Fibroblast of lung (primary cell): Measurements from ENCODE around the gene CAVIN1. TPM values are rescaled to one million over a fixed set of nuclear protein-coding genes. Genes with fewer than 3 reads are reported as not detected.
A peak's percentile ranks its signal among the peaks of the same experiment; 100 is the strongest.

Source experiments
- DNase-seq, 2 donors: peaks; one replicate each; pipeline versions ENCODE4 v3.0.0 to v3.0.0-alpha.2; 2010; ENCODE audit warnings: low read depth in 2 of 2
- H2AFZ ChIP-seq: 2 replicates; pipeline ENCODE4 v1.5.1; 2012; ENCODE audit warnings: low read length, control low read depth, inconsistent platforms
- H3K27ac ChIP-seq: 2 replicates; pipeline ENCODE4 v1.5.1; 2011; ENCODE audit warnings: low read length, control low read depth; ENCODE audit not compliant: insufficient read depth
- H3K27me3 ChIP-seq: 2 replicates; pipeline ENCODE4 v1.5.1; 2011; ENCODE audit warnings: mild to moderate bottlenecking, low read length; ENCODE audit not compliant: control insufficient read depth, insufficient read depth
- H3K36me3 ChIP-seq: 2 replicates; pipeline ENCODE4 v1.5.1; 2011; ENCODE audit warnings: low read length; ENCODE audit not compliant: control insufficient read depth, insufficient read depth
- H3K4me1 ChIP-seq: 2 replicates; pipeline ENCODE4 v1.5.1; 2011; ENCODE audit warnings: low read length; ENCODE audit not compliant: control insufficient read depth, insufficient read depth; ENCODE audit errors: extremely low read depth
- H3K4me2 ChIP-seq: 2 replicates; pipeline ENCODE4 v1.5.1; 2011; ENCODE audit warnings: low read length, control low read depth; ENCODE audit not compliant: insufficient read depth; ENCODE audit errors: extremely low read depth
- H3K4me3 ChIP-seq, 4 experiments: fragments of 200-600 bp in 1 of 4; sonication (generic) in 1 of 4; replicated peaks in 1 of 4; 2 replicates each; pipeline ENCODE4 v1.5.1; 2011 to 2016; ENCODE audit warnings: low read length in 4 of 4, low read depth in 3 of 4, mild to moderate bottlenecking in 3 of 4, control low read depth in 2 of 4, inconsistent platforms in 1 of 4, mixed read lengths in 1 of 4; ENCODE audit not compliant: insufficient read depth in 1 of 4; ENCODE audit errors: control extremely low read depth in 1 of 4
- H3K79me2 ChIP-seq: 2 replicates; pipeline ENCODE4 v1.5.1; 2012; ENCODE audit warnings: mild to moderate bottlenecking, low read length, inconsistent platforms; ENCODE audit not compliant: control insufficient read depth, insufficient read depth
- H3K9ac ChIP-seq: 2 replicates; pipeline ENCODE4 v1.5.1; 2011; ENCODE audit warnings: mild to moderate bottlenecking, low read length, control low read depth; ENCODE audit not compliant: insufficient read depth
- H3K9me3 ChIP-seq: 2 replicates; pipeline ENCODE4 v1.5.1; 2012; ENCODE audit warnings: low read depth, low read length; ENCODE audit not compliant: control insufficient read depth, insufficient read depth
- H4K20me1 ChIP-seq: 2 replicates; pipeline ENCODE4 v1.5.1; 2011; ENCODE audit warnings: low read length; ENCODE audit not compliant: control insufficient read depth, insufficient read depth; ENCODE audit errors: extremely low read depth
- EZH2 ChIP-seq: IDR thresholded peaks from 2 replicates; pipeline ENCODE4 v1.5.1; 2012; ENCODE audit warnings: low read length, control low read depth, mild to moderate bottlenecking; ENCODE audit errors: missing control alignments
- polyA plus RNA-seq, 2 donors: library from polyadenylated mRNA; depleted of rRNA in 1 of 2; stranded (reverse) in 1 of 2; unstranded in 1 of 2; fragments of >200 nt; gene quantifications; 2 replicates each; pipeline ENCODE4 v1.2.1, GENCODE V29; 2011 to 2012; ENCODE audit warnings: missing spikeins in 1 of 2
- total RNA-seq: library from RNA; depleted of rRNA; stranded (reverse); fragments of >200 nt; gene quantifications from 2 replicates; pipeline ENCODE4 v1.2.1, GENCODE V29; 2014
- TF ChIP-seq, protein P1 (sequence below), 2 donors: IDR thresholded peaks in 1 of 2; conservative IDR thresholded peaks in 1 of 2; 1 replicate in 1 of 2; 2 replicates in 1 of 2; pipeline ENCODE4 v1.5.1; 2011 to 2012; ENCODE audit warnings: low read length in 2 of 2, control low read depth in 1 of 2, inconsistent platforms in 1 of 2, low read depth in 1 of 2, mild to moderate bottlenecking in 1 of 2

CAVIN1 gene
- total and polyA plus RNA-seq, 2 donors (not counting 1 experiment from before 2014, with no cell fraction given), result 372 to 490 TPM

DNA sequence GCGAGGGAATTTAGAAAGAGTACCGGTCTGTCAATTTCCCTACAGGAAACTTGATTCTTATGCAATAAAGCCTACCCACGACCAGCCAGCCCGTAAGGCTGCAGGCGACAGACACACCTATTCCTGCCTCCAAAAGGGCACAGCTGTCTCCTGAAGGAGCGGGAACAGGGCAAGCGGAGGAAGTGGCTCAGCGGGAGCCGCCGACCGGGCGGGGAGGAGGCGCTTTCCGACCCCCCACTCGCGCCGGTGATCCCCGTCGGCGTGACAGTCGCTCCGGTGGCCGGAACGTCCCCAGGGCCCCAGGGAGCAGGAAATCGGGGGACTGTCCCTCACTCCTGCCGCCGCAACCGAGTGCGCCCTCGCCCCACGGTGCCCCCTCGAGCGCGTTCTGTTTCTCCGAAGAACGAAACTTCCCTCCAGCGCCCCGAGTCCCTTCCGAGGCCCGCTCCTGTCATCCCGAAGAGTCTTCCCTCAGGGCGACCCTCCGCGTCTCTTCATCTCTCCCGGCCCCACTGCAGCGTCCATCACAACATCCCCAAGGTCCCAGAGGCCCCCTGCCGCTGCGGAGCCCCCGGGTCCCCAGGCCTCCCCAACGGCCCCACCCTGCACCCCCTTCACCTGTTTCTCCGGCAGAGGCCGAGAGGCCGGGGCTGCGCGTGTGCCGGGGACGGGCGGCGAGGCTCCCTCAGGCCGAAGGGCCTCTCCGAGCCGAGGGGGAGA is 35.2 kb downstream of the CAVIN1 start:
- H2AFZ ChIP-seq, result no peak overlapping the region
- peak overlapping the region; percentile 98 for H3K4me2 ChIP-seq
- H3K36me3 ChIP-seq, result no peaks in the 10 kb centered on the region
- H3K9ac ChIP-seq, result peak overlapping the region; percentile 98
- no peaks in the 10 kb centered on the region for H3K27me3 ChIP-seq
- peak in 1 of 2 donors; percentile 33 for DNase-seq
- H3K4me1 ChIP-seq, result peaks cover 16% of the 10 kb centered on the region
- peaks cover 48% of the 10 kb centered on the region for H3K79me2 ChIP-seq
- no peaks in the 10 kb centered on the region for H4K20me1 ChIP-seq
- H3K27ac ChIP-seq, result peak overlapping the region; percentile 100
- H3K4me3 ChIP-seq, result peak overlapping the region; percentile 81 to 99 (median 92)
- H3K9me3 ChIP-seq, result no peaks in the 10 kb centered on the region
- no peak for TF ChIP-seq EZH2
- TF ChIP-seq, protein P1, sequence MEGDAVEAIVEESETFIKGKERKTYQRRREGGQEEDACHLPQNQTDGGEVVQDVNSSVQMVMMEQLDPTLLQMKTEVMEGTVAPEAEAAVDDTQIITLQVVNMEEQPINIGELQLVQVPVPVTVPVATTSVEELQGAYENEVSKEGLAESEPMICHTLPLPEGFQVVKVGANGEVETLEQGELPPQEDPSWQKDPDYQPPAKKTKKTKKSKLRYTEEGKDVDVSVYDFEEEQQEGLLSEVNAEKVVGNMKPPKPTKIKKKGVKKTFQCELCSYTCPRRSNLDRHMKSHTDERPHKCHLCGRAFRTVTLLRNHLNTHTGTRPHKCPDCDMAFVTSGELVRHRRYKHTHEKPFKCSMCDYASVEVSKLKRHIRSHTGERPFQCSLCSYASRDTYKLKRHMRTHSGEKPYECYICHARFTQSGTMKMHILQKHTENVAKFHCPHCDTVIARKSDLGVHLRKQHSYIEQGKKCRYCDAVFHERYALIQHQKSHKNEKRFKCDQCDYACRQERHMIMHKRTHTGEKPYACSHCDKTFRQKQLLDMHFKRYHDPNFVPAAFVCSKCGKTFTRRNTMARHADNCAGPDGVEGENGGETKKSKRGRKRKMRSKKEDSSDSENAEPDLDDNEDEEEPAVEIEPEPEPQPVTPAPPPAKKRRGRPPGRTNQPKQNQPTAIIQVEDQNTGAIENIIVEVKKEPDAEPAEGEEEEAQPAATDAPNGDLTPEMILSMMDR (conservative IDR thresholded peaks at IDR 0.05 in 1 of 2, IDR thresholded peaks at IDR 0.05 in 1 of 2; ENCODE audit: low read depth in 1 of 2, low read length in 2 of 2), result no peak

DNA sequence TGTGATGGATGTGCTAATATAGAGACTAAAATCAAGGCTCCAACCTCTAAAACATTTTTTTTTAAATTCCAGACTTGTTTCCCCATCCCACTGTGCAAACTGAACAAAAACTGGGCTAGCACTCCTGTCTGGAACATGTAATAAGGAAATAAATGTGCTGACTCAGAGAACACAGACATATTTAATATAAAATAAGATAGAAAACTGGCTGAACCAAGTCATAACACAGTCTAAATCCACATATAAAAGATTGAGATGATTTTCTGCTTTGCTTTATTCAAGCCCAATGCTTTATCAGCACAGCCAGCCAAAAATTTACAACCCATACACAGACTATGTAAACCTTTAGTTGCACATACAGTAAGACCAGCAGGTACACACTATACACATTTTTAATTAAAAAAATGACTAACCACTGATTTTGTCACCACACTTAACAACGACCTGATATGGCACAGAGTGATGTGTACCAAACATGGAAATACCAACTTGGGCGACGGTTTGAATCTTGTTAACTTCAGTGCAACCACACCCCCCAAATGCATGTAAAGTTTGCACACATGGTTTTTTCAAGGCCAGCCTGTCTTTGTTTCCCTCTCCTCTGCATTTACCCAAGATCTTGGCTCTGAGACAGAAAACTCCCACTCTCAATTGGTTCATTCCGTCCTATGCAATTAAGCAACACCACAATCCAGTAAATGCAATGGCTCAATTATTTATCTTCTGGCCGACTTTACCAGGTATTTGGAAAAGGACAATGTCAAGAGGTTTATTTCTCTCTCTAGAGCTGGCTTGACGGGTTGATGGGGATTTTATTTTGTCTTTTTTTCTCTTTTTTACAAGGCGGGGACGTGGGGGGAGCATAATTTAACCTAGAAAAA is 36.0 kb downstream of the CAVIN1 start:
- DNase-seq, result peak; percentile 76 to 89
- TF ChIP-seq, protein P1 (conservative IDR thresholded peaks at IDR 0.05 in 1 of 2, IDR thresholded peaks at IDR 0.05 in 1 of 2; ENCODE audit: low read depth in 1 of 2, low read length in 2 of 2), result no peak
- TF ChIP-seq EZH2, result no peak
- H2AFZ ChIP-seq, result no peak overlapping the region
- peak overlapping the region; percentile 98 for H3K4me2 ChIP-seq
- H3K79me2 ChIP-seq, result peaks cover 54% of the 10 kb centered on the region
- H4K20me1 ChIP-seq, result no peaks in the 10 kb centered on the region
- H3K36me3 ChIP-seq, result no peaks in the 10 kb centered on the region
- H3K27me3 ChIP-seq, result no peaks in the 10 kb centered on the region
- H3K4me3 ChIP-seq, result peak overlapping the region; percentile 81 to 99 (median 92)
- peaks cover 16% of the 10 kb centered on the region for H3K4me1 ChIP-seq
- H3K9me3 ChIP-seq, result no peaks in the 10 kb centered on the region
- H3K9ac ChIP-seq, result peak overlapping the region; percentile 98
- H3K27ac ChIP-seq, result peak overlapping the region; percentile 100

DNA sequence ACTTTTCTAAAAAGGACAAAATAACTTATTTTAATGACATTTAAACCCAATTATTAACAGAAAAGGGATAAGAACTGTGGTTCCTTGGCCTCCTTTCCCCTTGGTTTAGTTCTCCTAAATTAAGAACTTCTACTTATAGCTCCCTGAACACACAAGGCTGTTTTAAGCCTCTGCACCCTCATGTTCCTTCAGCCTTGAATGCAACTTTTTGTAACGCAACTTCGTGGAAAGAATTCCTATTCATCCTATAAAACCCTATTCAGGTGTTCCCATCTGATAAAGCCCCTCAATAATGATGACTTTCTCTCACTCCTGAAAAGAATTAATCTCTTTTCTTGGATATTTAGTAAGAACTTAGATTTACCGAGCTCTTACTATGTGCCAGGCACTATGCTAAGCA is 41.2 kb downstream of the CAVIN1 start:
- Histone ChIP-seq H3K79me2 (peaks cover 84% of the 10 kb centered on the region), H3K36me3 (no peaks in the 10 kb centered on the region), H3K27ac (no peak overlapping the region), H3K9ac (no peak overlapping the region), H3K4me3 (no peak overlapping the region), H3K4me1 (peaks cover 9% of the 10 kb centered on the region), H4K20me1 (no peaks in the 10 kb centered on the region), H3K9me3 (no peaks in the 10 kb centered on the region), H2AFZ (no peak overlapping the region), H3K4me2 (no peak overlapping the region), H3K27me3 (no peaks in the 10 kb centered on the region)
- TF ChIP-seq, protein P1 (conservative IDR thresholded peaks at IDR 0.05 in 1 of 2, IDR thresholded peaks at IDR 0.05 in 1 of 2; ENCODE audit: low read depth in 1 of 2, low read length in 2 of 2), result no peak
- TF ChIP-seq EZH2, result no peak
- DNase-seq, result no peak
